NCI-H2227 treated with DMSO at 0.1 percent for 48 hours (cell line): ENCODE data around the gene POLN.

ENCODE experiments used
- DNase-seq: peaks from one replicate; lab custom pipeline; 2025; lab: John Stamatoyannopoulos, UW

The POLN gene

GRCh38 chr4:2082118-2082517 lies 159.8 kb downstream of the POLN start:
- no peak for DNase-seq

- no peak for DNase-seq
Observed at GRCh38 chr4:2081540-2081939, 160.4 kb downstream of the POLN start.

- DNase-seq, result no peak
Observed at GRCh38 chr4:2080429-2081300, 161.3 kb downstream of the POLN start.

GRCh38 chr4:2079926-2080325 lies 162.0 kb downstream of the POLN start:
- DNase-seq, result no peak

GRCh38 chr4:2079006-2079405 lies 162.9 kb downstream of the POLN start:
- no peak for DNase-seq

GRCh38 chr4:2078584-2078983 lies 163.3 kb downstream of the POLN start:
- DNase-seq, result no peak

GRCh38 chr4:2077537-2078460 lies 164.1 kb downstream of the POLN start:
- DNase-seq, result no peak

GRCh38 chr4:2076908-2077536 lies 164.9 kb downstream of the POLN start:
- no peak for DNase-seq

GRCh38 chr4:2075987-2076907 lies 165.7 kb downstream of the POLN start:
- no peak for DNase-seq

GRCh38 chr4:2075171-2075986 lies 166.5 kb downstream of the POLN start:
- DNase-seq, result no peak

- no peak for DNase-seq
Observed at GRCh38 chr4:2074588-2074987, 167.3 kb downstream of the POLN start.

GRCh38 chr4:2073808-2074481 lies 168.0 kb downstream of the POLN start:
- DNase-seq, result no peak

GRCh38 chr4:2072971-2073807 lies 168.7 kb downstream of the POLN start:
- DNase-seq, result no peak

- no peak for DNase-seq
Observed at GRCh38 chr4:2071912-2072867, 169.7 kb downstream of the POLN start.

GRCh38 chr4:2071252-2071911 lies 170.5 kb downstream of the POLN start:
- no peak for DNase-seq

- DNase-seq, result no peak
Observed at GRCh38 chr4:2070421-2071251, 171.3 kb downstream of the POLN start.
